ENCODE measurements around the gene ZBTB32. TPM values are rescaled to one million over a fixed set of nuclear protein-coding genes. Genes with fewer than 3 reads are reported as not detected.

The ZBTB32 gene
- polyA plus RNA-seq, 4 donors: 0.22 to 0.35 TPM; not detected in 2

DNA sequence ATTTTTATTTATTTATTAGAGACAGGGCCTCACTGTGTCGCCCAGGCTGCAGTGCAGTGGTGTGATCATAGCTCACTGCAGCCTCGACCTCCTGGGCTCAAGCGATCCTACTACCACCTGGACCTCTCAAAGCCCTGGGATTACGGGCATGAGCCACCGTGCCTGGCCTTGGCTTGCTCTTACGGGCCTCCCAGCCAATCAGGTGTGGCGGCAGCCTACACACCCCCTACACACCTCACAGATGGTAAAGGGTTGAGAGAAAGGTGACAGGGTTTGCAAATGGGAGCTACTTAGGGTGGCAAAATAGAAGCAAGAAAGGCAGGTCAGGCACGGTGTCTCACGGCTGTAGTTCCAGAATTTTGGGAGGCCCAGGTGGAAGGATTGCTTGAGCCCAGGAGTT is 1.0 kb upstream of the ZBTB32 start:
- no peaks in the 10 kb centered on the region for H3K36me3 ChIP-seq (ENCODE audit: control insufficient read depth in 3 of 3, insufficient read depth in 2 of 3, low read depth in 1 of 3, low read length in 3 of 3)
- 36 to 50% (median 42%) methylated on average over 9 of the region's 9 CpGs for WGBS, 3 donors
- DNase-seq (no peak), FAIRE-seq (no peak)
- no peak overlapping the region for H3K27ac ChIP-seq (ENCODE audit: low read depth in 1 of 3, low read length in 2 of 3)
- H3K9me3 ChIP-seq (ENCODE audit: control insufficient read depth in 2 of 2, insufficient read depth in 1 of 2, low read depth in 1 of 2, low read length in 1 of 2): no peaks in the 10 kb centered on the region
- no peak overlapping the region for H3K4me3 ChIP-seq (ENCODE audit: low read depth in 1 of 3, low read length in 3 of 3)
- H3K4me1 ChIP-seq (ENCODE audit: control insufficient read depth in 3 of 3, insufficient read depth in 2 of 3, low read depth in 1 of 3, low read length in 2 of 3): peaks cover 0 to 9% (median 0%) of the 10 kb centered on the region in 3 donors
- peaks cover 0 to 15% (median 0%) of the 10 kb centered on the region in 3 donors for H3K27me3 ChIP-seq (ENCODE audit: control insufficient read depth in 3 of 3, insufficient read depth in 3 of 3, low read length in 3 of 3)

DNA sequence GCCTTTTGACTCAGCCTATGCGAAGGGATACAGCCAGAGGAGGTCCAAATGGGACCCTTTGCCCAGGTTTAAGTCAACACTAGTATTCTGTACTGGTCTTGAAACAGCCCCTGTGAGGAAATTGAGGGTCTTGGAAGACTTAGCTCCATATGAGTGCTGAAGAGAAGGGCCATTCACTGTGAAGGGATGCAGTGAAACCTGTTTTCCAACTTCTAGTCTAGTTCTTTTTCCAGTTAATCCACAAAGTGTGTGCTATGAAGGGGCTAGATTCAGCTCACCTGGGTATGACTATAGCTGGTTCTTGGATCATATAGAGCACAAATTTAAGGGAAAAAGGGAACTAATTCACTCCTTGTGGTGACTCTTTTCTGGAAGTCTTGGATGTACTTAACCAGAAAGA is 4.0 kb downstream of the ZBTB32 start:
- H3K27me3 ChIP-seq (ENCODE audit: control insufficient read depth in 3 of 3, insufficient read depth in 3 of 3, low read length in 3 of 3): peaks cover 0 to 17% (median 0%) of the 10 kb centered on the region in 3 donors
- FAIRE-seq (no peak), DNase-seq (no peak)
- no peaks in the 10 kb centered on the region for H3K36me3 ChIP-seq (ENCODE audit: control insufficient read depth in 3 of 3, insufficient read depth in 2 of 3, low read depth in 1 of 3, low read length in 3 of 3)
- WGBS, 3 donors: 86 to 96% (median 90%) methylated on average over 1 of the region's 1 CpG
- no peaks in the 10 kb centered on the region for H3K4me1 ChIP-seq (ENCODE audit: control insufficient read depth in 3 of 3, insufficient read depth in 2 of 3, low read depth in 1 of 3, low read length in 2 of 3)
- no peak overlapping the region for H3K27ac ChIP-seq (ENCODE audit: low read depth in 1 of 3, low read length in 2 of 3)
- no peak overlapping the region for H3K4me3 ChIP-seq (ENCODE audit: low read depth in 1 of 3, low read length in 3 of 3)
- H3K9me3 ChIP-seq (ENCODE audit: control insufficient read depth in 2 of 2, insufficient read depth in 1 of 2, low read depth in 1 of 2, low read length in 1 of 2): no peaks in the 10 kb centered on the region

GRCh38 chr19:35710784-35711723 is 6.7 kb downstream of the ZBTB32 start:
- DNase-seq (no peak), FAIRE-seq (no peak)
- H3K27me3 ChIP-seq (ENCODE audit: control insufficient read depth in 3 of 3, insufficient read depth in 3 of 3, low read length in 3 of 3): peaks cover 0 to 8% (median 0%) of the 10 kb centered on the region in 3 donors
- H3K4me3 ChIP-seq (ENCODE audit: low read depth in 1 of 3, low read length in 3 of 3): no peak overlapping the region
- H3K9me3 ChIP-seq (ENCODE audit: control insufficient read depth in 2 of 2, insufficient read depth in 1 of 2, low read depth in 1 of 2, low read length in 1 of 2): no peaks in the 10 kb centered on the region
- no peak overlapping the region for H3K27ac ChIP-seq (ENCODE audit: low read depth in 1 of 3, low read length in 2 of 3)
- H3K4me1 ChIP-seq (ENCODE audit: control insufficient read depth in 3 of 3, insufficient read depth in 2 of 3, low read depth in 1 of 3, low read length in 2 of 3): peaks cover 0 to 12% (median 5%) of the 10 kb centered on the region in 3 donors
- H3K36me3 ChIP-seq (ENCODE audit: control insufficient read depth in 3 of 3, insufficient read depth in 2 of 3, low read depth in 1 of 3, low read length in 3 of 3): no peaks in the 10 kb centered on the region
- WGBS, 3 donors: 44 to 60% (median 52%) methylated on average over 13 of the region's 13 CpGs

- Histone ChIP-seq H3K4me3 (ENCODE audit: low read depth in 1 of 3, low read length in 3 of 3) (no peak overlapping the region), H3K27ac (ENCODE audit: low read depth in 1 of 3, low read length in 2 of 3) (no peak overlapping the region), H3K9me3 (ENCODE audit: control insufficient read depth in 2 of 2, insufficient read depth in 1 of 2, low read depth in 1 of 2, low read length in 1 of 2) (no peaks in the 10 kb centered on the region), H3K27me3 (ENCODE audit: control insufficient read depth in 3 of 3, insufficient read depth in 3 of 3, low read length in 3 of 3) (peaks cover 0 to 8% (median 0%) of the 10 kb centered on the region in 3 donors), H3K4me1 (ENCODE audit: control insufficient read depth in 3 of 3, insufficient read depth in 2 of 3, low read depth in 1 of 3, low read length in 2 of 3) (peaks cover 0 to 14% (median 5%) of the 10 kb centered on the region in 3 donors), H3K36me3 (ENCODE audit: control insufficient read depth in 3 of 3, insufficient read depth in 2 of 3, low read depth in 1 of 3, low read length in 3 of 3) (no peaks in the 10 kb centered on the region)
- WGBS, 3 donors: 63 to 73% (median 68%) methylated on average over 10 to 11 of the region's 11 CpGs
- DNase-seq (no peak), FAIRE-seq (no peak)
Observed at GRCh38 chr19:35712567-35713505, 8.5 kb downstream of the ZBTB32 start.

GRCh38 chr19:35713506-35713850 is 9.1 kb downstream of the ZBTB32 start:
- 53 to 73% (median 55%) methylated on average over 2 of the region's 2 CpGs for WGBS, 3 donors
- Histone ChIP-seq H3K36me3 (ENCODE audit: control insufficient read depth in 3 of 3, insufficient read depth in 2 of 3, low read depth in 1 of 3, low read length in 3 of 3) (no peaks in the 10 kb centered on the region), H3K27me3 (ENCODE audit: control insufficient read depth in 3 of 3, insufficient read depth in 3 of 3, low read length in 3 of 3) (peaks cover 0 to 8% (median 0%) of the 10 kb centered on the region in 3 donors), H3K9me3 (ENCODE audit: control insufficient read depth in 2 of 2, insufficient read depth in 1 of 2, low read depth in 1 of 2, low read length in 1 of 2) (no peaks in the 10 kb centered on the region), H3K27ac (ENCODE audit: low read depth in 1 of 3, low read length in 2 of 3) (no peak overlapping the region), H3K4me1 (ENCODE audit: control insufficient read depth in 3 of 3, insufficient read depth in 2 of 3, low read depth in 1 of 3, low read length in 2 of 3) (peaks cover 0 to 14% (median 5%) of the 10 kb centered on the region in 3 donors), H3K4me3 (ENCODE audit: low read depth in 1 of 3, low read length in 3 of 3) (no peak overlapping the region)
- FAIRE-seq (no peak), DNase-seq (no peak)

- Histone ChIP-seq H3K4me1 (ENCODE audit: control insufficient read depth in 3 of 3, insufficient read depth in 2 of 3, low read depth in 1 of 3, low read length in 2 of 3) (peaks cover 0 to 18% (median 6%) of the 10 kb centered on the region in 3 donors), H3K9me3 (ENCODE audit: control insufficient read depth in 2 of 2, insufficient read depth in 1 of 2, low read depth in 1 of 2, low read length in 1 of 2) (no peaks in the 10 kb centered on the region), H3K4me3 (ENCODE audit: low read depth in 1 of 3, low read length in 3 of 3) (no peak overlapping the region), H3K27ac (ENCODE audit: low read depth in 1 of 3, low read length in 2 of 3) (no peak overlapping the region), H3K36me3 (ENCODE audit: control insufficient read depth in 3 of 3, insufficient read depth in 2 of 3, low read depth in 1 of 3, low read length in 3 of 3) (no peaks in the 10 kb centered on the region), H3K27me3 (ENCODE audit: control insufficient read depth in 3 of 3, insufficient read depth in 3 of 3, low read length in 3 of 3) (peaks cover 0 to 8% (median 0%) of the 10 kb centered on the region in 3 donors)
- DNase-seq (no peak), FAIRE-seq (no peak)
- 72 to 80% (median 73%) methylated on average over 12 of the region's 12 CpGs for WGBS, 3 donors
Observed at GRCh38 chr19:35713904-35714495, 9.6 kb downstream of the ZBTB32 start.

DNA sequence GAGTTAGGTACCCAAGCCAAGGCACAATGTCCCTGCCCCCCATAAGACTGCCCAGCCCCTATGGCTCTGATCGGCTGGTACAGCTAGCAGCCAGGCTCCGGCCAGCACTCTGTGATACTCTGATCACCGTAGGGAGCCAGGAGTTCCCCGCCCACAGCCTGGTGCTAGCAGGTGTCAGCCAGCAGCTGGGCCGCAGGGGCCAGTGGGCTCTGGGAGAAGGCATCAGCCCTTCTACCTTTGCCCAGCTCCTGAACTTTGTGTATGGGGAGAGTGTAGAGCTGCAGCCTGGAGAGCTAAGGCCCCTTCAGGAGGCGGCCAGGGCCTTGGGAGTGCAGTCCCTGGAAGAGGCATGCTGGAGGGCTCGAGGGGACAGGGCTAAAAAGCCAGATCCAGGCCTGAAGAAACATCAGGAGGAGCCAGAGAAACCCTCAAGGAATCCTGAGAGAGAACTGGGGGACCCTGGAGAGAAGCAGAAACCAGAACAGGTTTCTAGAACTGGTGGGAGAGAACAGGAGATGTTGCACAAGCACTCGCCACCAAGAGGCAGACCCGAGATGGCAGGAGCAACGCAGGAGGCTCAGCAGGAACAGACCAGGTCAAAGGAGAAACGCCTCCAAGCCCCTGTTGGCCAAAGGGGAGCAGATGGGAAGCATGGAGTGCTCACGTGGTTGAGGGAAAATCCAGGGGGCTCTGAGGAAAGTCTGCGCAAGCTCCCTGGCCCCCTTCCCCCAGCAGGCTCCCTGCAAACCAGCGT is 10.4 kb downstream of the ZBTB32 start:
- Histone ChIP-seq H3K4me1 (ENCODE audit: control insufficient read depth in 3 of 3, insufficient read depth in 2 of 3, low read depth in 1 of 3, low read length in 2 of 3) (peaks cover 0 to 25% (median 11%) of the 10 kb centered on the region in 3 donors), H3K27ac (ENCODE audit: low read depth in 1 of 3, low read length in 2 of 3) (no peak overlapping the region), H3K27me3 (ENCODE audit: control insufficient read depth in 3 of 3, insufficient read depth in 3 of 3, low read length in 3 of 3) (peaks cover 0 to 7% (median 0%) of the 10 kb centered on the region in 3 donors), H3K36me3 (ENCODE audit: control insufficient read depth in 3 of 3, insufficient read depth in 2 of 3, low read depth in 1 of 3, low read length in 3 of 3) (peaks cover 0 to 5% (median 0%) of the 10 kb centered on the region in 3 donors), H3K9me3 (ENCODE audit: control insufficient read depth in 2 of 2, insufficient read depth in 1 of 2, low read depth in 1 of 2, low read length in 1 of 2) (no peaks in the 10 kb centered on the region), H3K4me3 (ENCODE audit: low read depth in 1 of 3, low read length in 3 of 3) (no peak overlapping the region)
- FAIRE-seq: no peak
- no peak for DNase-seq
- 59 to 69% (median 60%) methylated on average over 14 of the region's 14 CpGs for WGBS, 3 donors

Data from small intestine (tissue), 7 donors.